Measurements from ENCODE around the gene PPFIA4.

The PPFIA4 gene

GRCh38 chr1:203052601-203053000, 26.3 kb downstream of the PPFIA4 start:
- no peak for TF ChIP-seq CTCF (IDR thresholded peaks at IDR 0.05; ENCODE audit: control extremely low read depth, extremely low read depth, low read depth, missing control alignments)
- DNase-seq (ENCODE audit: extremely low spot score), result no peak
- POLR2A ChIA-PET, result no interaction called here
- CTCF ChIA-PET, result interaction anchor here (0.9 to 9.2 kb wide), 3 partner anchors 11 to 435 kb away, joined by 4 to 77 read pairs (median 4); no protein-coding TSS in a partner anchor

GRCh38 chr1:203054184-203054583, 27.9 kb downstream of the PPFIA4 start:
- TF ChIP-seq CTCF (IDR thresholded peaks at IDR 0.05; ENCODE audit: control extremely low read depth, extremely low read depth, low read depth, missing control alignments), result no peak
- CTCF ChIA-PET, result interaction anchor here (1.3 to 9.2 kb wide), 3 partner anchors 13 to 213 kb away, joined by 5 to 77 read pairs (median 6); no protein-coding TSS in a partner anchor
- POLR2A ChIA-PET, result no interaction called here
- DNase-seq (ENCODE audit: extremely low spot score), result no peak

- no peak for DNase-seq (ENCODE audit: extremely low spot score)
- no peak for TF ChIP-seq CTCF (IDR thresholded peaks at IDR 0.05; ENCODE audit: control extremely low read depth, extremely low read depth, low read depth, missing control alignments)
- CTCF ChIA-PET, result interaction anchor here (0.8 to 9.2 kb wide), 5 partner anchors 13 to 213 kb away, joined by 3 to 77 read pairs (median 5); no protein-coding TSS in a partner anchor
- POLR2A ChIA-PET, result no interaction called here
These were observed 28.4 kb downstream of the PPFIA4 start for GRCh38 chr1:203054642-203055041.

- DNase-seq (ENCODE audit: extremely low spot score), result no peak
- CTCF ChIA-PET, result interaction anchor here (0.8 to 9.2 kb wide), 7 partner anchors 10 to 212 kb away, joined by 3 to 77 read pairs (median 3); no protein-coding TSS in a partner anchor
- TF ChIP-seq CTCF (IDR thresholded peaks at IDR 0.05; ENCODE audit: control extremely low read depth, extremely low read depth, low read depth, missing control alignments), result no peak
- POLR2A ChIA-PET, result no interaction called here
These were observed 29.0 kb downstream of the PPFIA4 start for GRCh38 chr1:203055161-203055799.

GRCh38 chr1:203056012-203056411, 29.7 kb downstream of the PPFIA4 start:
- DNase-seq (ENCODE audit: extremely low spot score), result no peak
- TF ChIP-seq CTCF (IDR thresholded peaks at IDR 0.05; ENCODE audit: control extremely low read depth, extremely low read depth, low read depth, missing control alignments), result no peak
- POLR2A ChIA-PET, result no interaction called here
- CTCF ChIA-PET, result interaction anchor here (0.5 to 9.2 kb wide), 6 partner anchors 10 to 128 kb away, joined by 3 to 77 read pairs (median 3); no protein-coding TSS in a partner anchor

- no peak for TF ChIP-seq CTCF (IDR thresholded peaks at IDR 0.05; ENCODE audit: control extremely low read depth, extremely low read depth, low read depth, missing control alignments)
- ChIA-PET CTCF (interaction anchor here (0.5 to 9.2 kb wide), 6 partner anchors 9 to 128 kb away, joined by 3 to 77 read pairs (median 5); no protein-coding TSS in a partner anchor), POLR2A (no interaction called here)
- no peak for DNase-seq (ENCODE audit: extremely low spot score)
These were observed 30.2 kb downstream of the PPFIA4 start for GRCh38 chr1:203056516-203056915.

All from GM10248 (cell line).